Measurements from ENCODE around the gene HRCT1. TPM values are rescaled to one million over a fixed set of nuclear protein-coding genes. Genes with fewer than 3 reads are reported as not detected.
A peak's percentile ranks its signal among the peaks of the same experiment; 100 is the strongest.
"Not testable (repeated sequence)": the region's sequence is repeated elsewhere in the genome, so short reads cannot be mapped to it uniquely, and the experiment has no call there.

HRCT1 gene
- total and polyA plus RNA-seq, 2 donors (not counting 1 experiment from before 2014, with no cell fraction given): not detected

GRCh38 chr9:35882263-35882848, 23.6 kb upstream of the HRCT1 start:
- POLR2A ChIA-PET: interaction anchor here (0.6 kb wide), 1 partner anchor 146 kb away, joined by 3 read pairs; no protein-coding TSS in a partner anchor
- Mint-ChIP-seq H3K27ac (no peak overlapping the region), H3K9me3 (ENCODE audit: insufficient read depth) (peaks cover 7% of the 10 kb centered on the region), H3K4me3 (no peak overlapping the region), H3K27me3 (peaks cover 17% of the 10 kb centered on the region), H3K4me1 (no peaks in the 10 kb centered on the region)
- Histone ChIP-seq H4K20me1 (ENCODE audit: control insufficient read depth, insufficient read depth, low read length, poor library complexity, severe bottlenecking) (no peaks in the 10 kb centered on the region), H3K9ac (ENCODE audit: low read length) (no peak overlapping the region), H3K4me2 (replicated peaks; ENCODE audit: low read depth, low read length, poor library complexity, severe bottlenecking) (no peak overlapping the region), H3K36me3 (replicated peaks in 1 of 2; ENCODE audit: control extremely low read depth in 1 of 2, control insufficient read depth in 1 of 2, extremely low read depth in 1 of 2, insufficient read depth in 2 of 2, low read length in 1 of 2) (no peaks in the 10 kb centered on the region), H3K27me3 (replicated peaks in 1 of 4; ENCODE audit: control extremely low read depth in 1 of 4, control insufficient read depth in 3 of 4, insufficient read depth in 4 of 4, low read length in 3 of 4) (peaks cover 0 to 3% (median 0%) of the 10 kb centered on the region in 4 experiments), H3K27ac (ENCODE audit: low read length in 2 of 2) (no peak overlapping the region), H2AFZ (ENCODE audit: insufficient read depth, low read depth, low read length, poor library complexity, severe bottlenecking) (no peak overlapping the region), H3K4me3 (ENCODE audit: control extremely low read depth in 1 of 5, extremely low read depth in 1 of 5, insufficient read depth in 1 of 5, low read depth in 2 of 5, low read length in 4 of 5) (no peak overlapping the region), H3K9me3 (ENCODE audit: control extremely low read depth in 1 of 3, control insufficient read depth in 2 of 3, insufficient read depth in 1 of 3, low read length in 2 of 3) (peaks cover 4 to 8% (median 4%) of the 10 kb centered on the region in 3 donors), H3K79me2 (ENCODE audit: control insufficient read depth, insufficient read depth, low read length) (no peaks in the 10 kb centered on the region), H3K4me1 (ENCODE audit: control insufficient read depth in 2 of 2, insufficient read depth in 2 of 2, low read length in 2 of 2) (no peaks in the 10 kb centered on the region)
- peak; percentile 66 for ATAC-seq (ENCODE audit: low read depth)
- peak; percentile 84 for DNase-seq
- WGBS (ENCODE audit: insufficient coverage): 0% methylated on average over 2 of the region's 4 CpGs
- intact Hi-C loops (cut with micrococcal nuclease): loop anchor here (1.0 to 5.0 kb wide), 6 partner anchors 35 to 225 kb away; partner anchors contain the start of genes CCDC107 and RMRP
- CTCF ChIA-PET: interaction anchor here (0.7 to 8.1 kb wide), 62 partner anchors 9 to 765 kb away, joined by 3 to 176 read pairs (median 5); partner anchors contain the start of genes CCDC107, CREB3, FAM221B and GBA2
- TF ChIP-seq EZH2 (IDR thresholded peaks at IDR 0.05; ENCODE audit: borderline replicate concordance, insufficient read depth, low read depth, low read length, poor library complexity, severe bottlenecking) (no peak), CTCF (IDR thresholded peaks at IDR 0.05) (peak; percentile 99)

GRCh38 chr9:35882996-35883395, 23.0 kb upstream of the HRCT1 start:
- WGBS (ENCODE audit: insufficient coverage): 76% methylated on average over 3 of the region's 3 CpGs
- intact Hi-C loops (cut with micrococcal nuclease): loop anchor here (1.0 to 5.0 kb wide), 6 partner anchors 36 to 226 kb away; partner anchors contain the start of genes CCDC107 and RMRP
- Mint-ChIP-seq H3K27me3 (peaks cover 11% of the 10 kb centered on the region), H3K9me3 (ENCODE audit: insufficient read depth) (peaks cover 2% of the 10 kb centered on the region), H3K4me1 (no peaks in the 10 kb centered on the region), H3K27ac (no peak overlapping the region), H3K4me3 (no peak overlapping the region)
- Histone ChIP-seq H3K4me1 (ENCODE audit: control insufficient read depth in 2 of 2, insufficient read depth in 2 of 2, low read length in 2 of 2) (no peaks in the 10 kb centered on the region), H3K9me3 (ENCODE audit: control extremely low read depth in 1 of 3, control insufficient read depth in 2 of 3, insufficient read depth in 1 of 3, low read length in 2 of 3) (peaks cover 0 to 4% (median 1%) of the 10 kb centered on the region in 3 donors), H3K27me3 (replicated peaks in 1 of 4; ENCODE audit: control extremely low read depth in 1 of 4, control insufficient read depth in 3 of 4, insufficient read depth in 4 of 4, low read length in 3 of 4) (no peaks in the 10 kb centered on the region), H3K79me2 (ENCODE audit: control insufficient read depth, insufficient read depth, low read length) (no peaks in the 10 kb centered on the region), H2AFZ (ENCODE audit: insufficient read depth, low read depth, low read length, poor library complexity, severe bottlenecking) (no peak overlapping the region), H3K36me3 (replicated peaks in 1 of 2; ENCODE audit: control extremely low read depth in 1 of 2, control insufficient read depth in 1 of 2, extremely low read depth in 1 of 2, insufficient read depth in 2 of 2, low read length in 1 of 2) (no peaks in the 10 kb centered on the region), H4K20me1 (ENCODE audit: control insufficient read depth, insufficient read depth, low read length, poor library complexity, severe bottlenecking) (no peaks in the 10 kb centered on the region), H3K9ac (ENCODE audit: low read length) (no peak overlapping the region), H3K27ac (ENCODE audit: low read length in 2 of 2) (no peak overlapping the region), H3K4me3 (ENCODE audit: control extremely low read depth in 1 of 5, extremely low read depth in 1 of 5, insufficient read depth in 1 of 5, low read depth in 2 of 5, low read length in 4 of 5) (no peak overlapping the region), H3K4me2 (replicated peaks; ENCODE audit: low read depth, low read length, poor library complexity, severe bottlenecking) (no peak overlapping the region)
- POLR2A ChIA-PET: no interaction called here
- CTCF ChIA-PET: interaction anchor here (0.8 to 8.1 kb wide), 24 partner anchors 9 to 271 kb away, joined by 3 to 176 read pairs (median 7); partner anchors contain the start of genes FAM221B, GBA2, HINT2 and NPR2
- no peak for ATAC-seq (ENCODE audit: low read depth)
- TF ChIP-seq CTCF (IDR thresholded peaks at IDR 0.05) (no peak), EZH2 (IDR thresholded peaks at IDR 0.05; ENCODE audit: borderline replicate concordance, insufficient read depth, low read depth, low read length, poor library complexity, severe bottlenecking) (no peak)
- no peak for DNase-seq

DNA sequence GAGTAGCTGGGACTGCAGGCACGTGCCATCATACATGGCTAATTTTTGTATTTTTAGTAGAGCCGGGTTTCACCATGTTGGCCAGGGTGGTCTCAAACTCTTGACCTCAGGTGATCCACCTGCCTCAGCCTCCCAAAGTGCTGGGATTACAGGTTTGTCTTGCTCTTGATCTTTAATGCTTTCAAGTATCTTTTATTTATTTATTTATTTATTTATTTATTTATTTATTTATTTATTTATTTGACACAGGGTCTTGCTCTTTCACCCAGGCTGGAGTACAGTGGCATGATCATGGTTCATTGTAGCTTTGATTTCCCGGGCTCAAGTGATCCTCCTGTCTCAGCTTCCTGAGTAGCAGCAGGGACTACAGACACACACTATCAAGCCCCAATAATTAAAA, 21.1 kb upstream of the HRCT1 start:
- H3K27me3 Mint-ChIP-seq; H3K4me3 Mint-ChIP-seq; ATAC-seq (ENCODE audit: low read depth); H3K27ac Mint-ChIP-seq; H3K9ac ChIP-seq (ENCODE audit: low read length); H3K36me3 ChIP-seq (replicated peaks in 1 of 2; ENCODE audit: control extremely low read depth in 1 of 2, control insufficient read depth in 1 of 2, extremely low read depth in 1 of 2, insufficient read depth in 2 of 2, low read length in 1 of 2); H3K79me2 ChIP-seq (ENCODE audit: control insufficient read depth, insufficient read depth, low read length); H3K4me1 ChIP-seq (ENCODE audit: control insufficient read depth in 2 of 2, insufficient read depth in 2 of 2, low read length in 2 of 2); H3K27me3 ChIP-seq (replicated peaks in 1 of 4; ENCODE audit: control extremely low read depth in 1 of 4, control insufficient read depth in 3 of 4, insufficient read depth in 4 of 4, low read length in 3 of 4); H3K27ac ChIP-seq (ENCODE audit: low read length in 2 of 2); H3K9me3 Mint-ChIP-seq (ENCODE audit: insufficient read depth); DNase-seq; POLR2A ChIA-PET; H3K9me3 ChIP-seq (ENCODE audit: control extremely low read depth in 1 of 3, control insufficient read depth in 2 of 3, insufficient read depth in 1 of 3, low read length in 2 of 3); H3K4me1 Mint-ChIP-seq; H2AFZ ChIP-seq (ENCODE audit: insufficient read depth, low read depth, low read length, poor library complexity, severe bottlenecking); H3K4me2 ChIP-seq (replicated peaks; ENCODE audit: low read depth, low read length, poor library complexity, severe bottlenecking); H4K20me1 ChIP-seq (ENCODE audit: control insufficient read depth, insufficient read depth, low read length, poor library complexity, severe bottlenecking); H3K4me3 ChIP-seq (ENCODE audit: control extremely low read depth in 1 of 5, extremely low read depth in 1 of 5, insufficient read depth in 1 of 5, low read depth in 2 of 5, low read length in 4 of 5): not testable (repeated sequence)
- intact Hi-C loops (cut with micrococcal nuclease): loop anchor here (5.0 kb wide), 2 partner anchors 38 to 228 kb away; partner anchors contain the start of genes CCDC107 and RMRP
- CTCF ChIA-PET: interaction anchor here (2.4 to 3.8 kb wide), 2 partner anchors 59 to 95 kb away, joined by 8 to 18 read pairs; no protein-coding TSS in a partner anchor
- 100% methylated on average over 1 of the region's 3 CpGs for WGBS (ENCODE audit: insufficient coverage)
